Measurements from ENCODE around the gene FAM50A. TPM values are rescaled to one million over a fixed set of nuclear protein-coding genes. Genes with fewer than 3 reads are reported as not detected.

Gene FAM50A
- polyA plus RNA-seq, 1 of the 3 experiments (the other 2 are of a cell fraction): 86.0 TPM

GRCh38 chrX:154468217-154468616 lies 24.3 kb downstream of the FAM50A start:
- peaks cover 13% of the 10 kb centered on the region for H3K27me3 ChIP-seq (ENCODE audit: insufficient read depth)
- CTCF ChIA-PET: no interaction called here
- H3F3A ChIP-seq (replicated peaks; ENCODE audit: insufficient read depth): no peaks in the 10 kb centered on the region
- H2AFZ ChIP-seq (ENCODE audit: low read depth): no peak overlapping the region
- no peaks in the 10 kb centered on the region for H3K9me3 ChIP-seq
- peaks cover 0 to 27% of the 10 kb centered on the region in 2 experiments for H3K36me3 ChIP-seq (replicated peaks in 1 of 2; ENCODE audit: control insufficient read depth in 1 of 2, insufficient read depth in 2 of 2, low read length in 1 of 2)
- H3K4me2 ChIP-seq: no peak overlapping the region
- 67% methylated on average over 19 of the region's 23 CpGs for WGBS (ENCODE audit: low lambda C conversion rate)
- 0 out of 2 replicates have a peak, but pooled peaks cover 8% of the 10 kb centered on the region for H4K20me1 ChIP-seq (ENCODE audit: insufficient read depth)
- H3K9ac ChIP-seq: no peak overlapping the region
- DNase-seq: no peak
- POLR2A ChIA-PET: no interaction called here
- H3K4me3 ChIP-seq (ENCODE audit: low read depth in 2 of 2, low read length in 1 of 2): no peak overlapping the region
- no peak overlapping the region for H3K27ac ChIP-seq (ENCODE audit: low read depth in 2 of 2, low read length in 1 of 2)
- no peaks in the 10 kb centered on the region for H3K9me2 ChIP-seq
- H3K4me1 ChIP-seq (ENCODE audit: control insufficient read depth in 1 of 2, insufficient read depth in 2 of 2, low read depth in 1 of 2, low read length in 1 of 2): no peaks in the 10 kb centered on the region
- no peaks in the 10 kb centered on the region for H3K79me2 ChIP-seq (ENCODE audit: insufficient read depth)
- no peak for TF ChIP-seq FOXM1 (IDR thresholded peaks at IDR 0.05; ENCODE audit: low read depth)
- no peak for TF ChIP-seq YY1 (IDR thresholded peaks at IDR 0.05; ENCODE audit: low read depth)
- no peak for TF ChIP-seq PBX3 (IDR thresholded peaks at IDR 0.05)
- no peak for TF ChIP-seq ELF1 (IDR thresholded peaks at IDR 0.05)
- TF ChIP-seq RAD21 (IDR thresholded peaks at IDR 0.05; ENCODE audit: low read length): no peak
- TF ChIP-seq, protein P1, sequence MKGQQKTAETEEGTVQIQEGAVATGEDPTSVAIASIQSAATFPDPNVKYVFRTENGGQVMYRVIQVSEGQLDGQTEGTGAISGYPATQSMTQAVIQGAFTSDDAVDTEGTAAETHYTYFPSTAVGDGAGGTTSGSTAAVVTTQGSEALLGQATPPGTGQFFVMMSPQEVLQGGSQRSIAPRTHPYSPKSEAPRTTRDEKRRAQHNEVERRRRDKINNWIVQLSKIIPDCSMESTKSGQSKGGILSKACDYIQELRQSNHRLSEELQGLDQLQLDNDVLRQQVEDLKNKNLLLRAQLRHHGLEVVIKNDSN (IDR thresholded peaks at IDR 0.05; ENCODE audit: borderline replicate concordance, low read depth): no peak
- TF ChIP-seq, protein P2, sequence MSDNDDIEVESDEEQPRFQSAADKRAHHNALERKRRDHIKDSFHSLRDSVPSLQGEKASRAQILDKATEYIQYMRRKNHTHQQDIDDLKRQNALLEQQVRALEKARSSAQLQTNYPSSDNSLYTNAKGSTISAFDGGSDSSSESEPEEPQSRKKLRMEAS (IDR thresholded peaks at IDR 0.05; ENCODE audit: low read depth): no peak
- TF ChIP-seq MXI1 (IDR thresholded peaks at IDR 0.05; ENCODE audit: low read depth, low read length): no peak
- no peak for TF ChIP-seq NRF1 (IDR thresholded peaks at IDR 0.05; ENCODE audit: low read depth, low read length)
- TF ChIP-seq RFX5 (IDR thresholded peaks at IDR 0.05; ENCODE audit: low read length): no peak
- TF ChIP-seq, protein P3, sequence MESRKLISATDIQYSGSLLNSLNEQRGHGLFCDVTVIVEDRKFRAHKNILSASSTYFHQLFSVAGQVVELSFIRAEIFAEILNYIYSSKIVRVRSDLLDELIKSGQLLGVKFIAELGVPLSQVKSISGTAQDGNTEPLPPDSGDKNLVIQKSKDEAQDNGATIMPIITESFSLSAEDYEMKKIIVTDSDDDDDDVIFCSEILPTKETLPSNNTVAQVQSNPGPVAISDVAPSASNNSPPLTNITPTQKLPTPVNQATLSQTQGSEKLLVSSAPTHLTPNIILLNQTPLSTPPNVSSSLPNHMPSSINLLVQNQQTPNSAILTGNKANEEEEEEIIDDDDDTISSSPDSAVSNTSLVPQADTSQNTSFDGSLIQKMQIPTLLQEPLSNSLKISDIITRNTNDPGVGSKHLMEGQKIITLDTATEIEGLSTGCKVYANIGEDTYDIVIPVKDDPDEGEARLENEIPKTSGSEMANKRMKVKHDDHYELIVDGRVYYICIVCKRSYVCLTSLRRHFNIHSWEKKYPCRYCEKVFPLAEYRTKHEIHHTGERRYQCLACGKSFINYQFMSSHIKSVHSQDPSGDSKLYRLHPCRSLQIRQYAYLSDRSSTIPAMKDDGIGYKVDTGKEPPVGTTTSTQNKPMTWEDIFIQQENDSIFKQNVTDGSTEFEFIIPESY (IDR thresholded peaks at IDR 0.05; ENCODE audit: borderline replicate concordance, low read depth): no peak
- no peak for TF ChIP-seq IRF3 (IDR thresholded peaks at IDR 0.05; ENCODE audit: low read depth, low read length)
- no peak for TF ChIP-seq TCF12 (IDR thresholded peaks at IDR 0.05)
- no peak for TF ChIP-seq REST (IDR thresholded peaks at IDR 0.05; ENCODE audit: low read depth, low read length)
- TF ChIP-seq FOXJ3 (CRISPR knock-in tag; IDR thresholded peaks at IDR 0.05): no peak
- no peak for TF ChIP-seq TEAD4 (IDR thresholded peaks at IDR 0.05; ENCODE audit: borderline replicate concordance, insufficient read depth)
- no peak for TF ChIP-seq RCOR1 (IDR thresholded peaks at IDR 0.05; ENCODE audit: low read length)
- no peak for TF ChIP-seq CTCF (IDR thresholded peaks at IDR 0.05)
